ENCODE results near the gene CTDSPL. TPM values are rescaled to one million over a fixed set of nuclear protein-coding genes. Genes with fewer than 3 reads are reported as not detected.

Gene CTDSPL
- total RNA-seq, 1 experiment from 2014 or later, result 6.1 TPM

DNA sequence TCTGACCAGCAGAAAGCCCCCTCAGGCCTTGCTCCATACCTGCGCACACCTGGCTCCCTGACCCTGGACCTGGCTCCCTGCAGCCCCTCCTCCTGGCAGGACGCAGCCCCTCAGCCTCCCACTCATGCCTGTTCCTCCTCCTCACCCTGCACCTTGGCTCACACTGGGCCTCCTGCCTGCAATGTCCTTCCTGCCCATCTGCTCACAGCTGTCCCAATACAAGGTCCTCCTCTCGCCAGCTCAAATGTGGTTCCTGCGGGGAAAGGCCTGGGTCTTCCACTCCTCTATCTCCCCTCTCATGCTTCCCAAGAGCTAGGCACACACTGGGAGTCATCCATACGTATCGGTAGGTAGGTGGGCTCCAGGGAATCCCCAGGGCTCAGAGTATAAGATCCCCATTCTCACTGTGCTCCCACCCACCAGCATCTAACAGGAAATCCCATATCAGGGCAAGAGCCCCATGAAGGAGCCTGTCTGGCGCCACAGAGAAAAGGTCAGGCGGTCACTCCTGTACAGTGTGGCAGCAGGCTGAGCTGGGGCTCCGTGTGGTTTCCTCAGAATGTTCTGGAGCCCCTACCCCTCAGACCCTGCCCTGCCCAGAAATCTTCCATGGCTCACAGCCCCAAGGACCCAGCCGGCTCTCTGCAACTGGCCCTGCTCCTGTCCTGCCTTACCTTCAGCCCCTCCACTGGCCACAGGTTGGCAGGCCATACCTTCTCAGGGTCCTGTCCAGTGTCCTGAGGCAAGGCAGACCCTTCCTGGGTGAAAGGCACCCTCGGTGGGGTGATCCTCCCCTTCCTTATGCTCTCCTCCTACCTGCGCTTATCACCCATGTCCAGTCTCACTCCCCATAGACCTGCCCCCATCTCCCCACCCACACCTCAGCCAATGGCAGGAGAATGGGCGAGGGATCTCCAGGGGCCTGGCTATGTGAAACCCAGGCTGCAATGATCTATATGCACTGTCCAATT, 156.9 kb downstream of the CTDSPL start:
- Histone ChIP-seq H3K36me3 (ENCODE audit: low read depth, low read length) (0 out of 2 replicates have a peak, but pooled peaks cover 6% of the 10 kb centered on the region), H3K27me3 (ENCODE audit: low read length) (no peaks in the 10 kb centered on the region), H3K9ac (ENCODE audit: low read length) (no peak overlapping the region), H3K4me3 (ENCODE audit: low read length) (no peak overlapping the region), H3K9me2 (replicated peaks; ENCODE audit: low read length) (no peaks in the 10 kb centered on the region), H3K9me3 (ENCODE audit: low read length) (no peaks in the 10 kb centered on the region), H3K79me2 (ENCODE audit: low read length) (no peaks in the 10 kb centered on the region), H2AFZ (ENCODE audit: low read length) (no peak overlapping the region), H3F3A (ENCODE audit: low read length, unreplicated experiment) (no peaks in the 10 kb centered on the region), H3K27ac (ENCODE audit: low read length) (no peak overlapping the region), H3K4me1 (ENCODE audit: insufficient read depth, low read length) (peaks cover 5% of the 10 kb centered on the region), H3K4me2 (ENCODE audit: low read length) (no peak overlapping the region), H4K20me1 (ENCODE audit: low read length) (no peaks in the 10 kb centered on the region)
- DNase-seq (no peak), ATAC-seq (no peak)
- intact Hi-C loops (cut with micrococcal nuclease), result no loop called here
- no TSS peak for BruUV-seq (replicated peaks)
- ChIA-PET CTCF (no interaction called here), POLR2A (ENCODE audit: unreplicated experiment) (no interaction called here)
- TF ChIP-seq, protein P1, sequence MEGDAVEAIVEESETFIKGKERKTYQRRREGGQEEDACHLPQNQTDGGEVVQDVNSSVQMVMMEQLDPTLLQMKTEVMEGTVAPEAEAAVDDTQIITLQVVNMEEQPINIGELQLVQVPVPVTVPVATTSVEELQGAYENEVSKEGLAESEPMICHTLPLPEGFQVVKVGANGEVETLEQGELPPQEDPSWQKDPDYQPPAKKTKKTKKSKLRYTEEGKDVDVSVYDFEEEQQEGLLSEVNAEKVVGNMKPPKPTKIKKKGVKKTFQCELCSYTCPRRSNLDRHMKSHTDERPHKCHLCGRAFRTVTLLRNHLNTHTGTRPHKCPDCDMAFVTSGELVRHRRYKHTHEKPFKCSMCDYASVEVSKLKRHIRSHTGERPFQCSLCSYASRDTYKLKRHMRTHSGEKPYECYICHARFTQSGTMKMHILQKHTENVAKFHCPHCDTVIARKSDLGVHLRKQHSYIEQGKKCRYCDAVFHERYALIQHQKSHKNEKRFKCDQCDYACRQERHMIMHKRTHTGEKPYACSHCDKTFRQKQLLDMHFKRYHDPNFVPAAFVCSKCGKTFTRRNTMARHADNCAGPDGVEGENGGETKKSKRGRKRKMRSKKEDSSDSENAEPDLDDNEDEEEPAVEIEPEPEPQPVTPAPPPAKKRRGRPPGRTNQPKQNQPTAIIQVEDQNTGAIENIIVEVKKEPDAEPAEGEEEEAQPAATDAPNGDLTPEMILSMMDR (conservative IDR thresholded peaks at IDR 0.05; ENCODE audit: low read depth, low read length), result no peak
- no peak for TF ChIP-seq EZH2 (IDR thresholded peaks at IDR 0.05; ENCODE audit: low read length, unreplicated experiment)
- no peak for TF ChIP-seq EZH2phosphoT487 (IDR thresholded peaks at IDR 0.05; ENCODE audit: borderline replicate concordance, low read length)

DNA sequence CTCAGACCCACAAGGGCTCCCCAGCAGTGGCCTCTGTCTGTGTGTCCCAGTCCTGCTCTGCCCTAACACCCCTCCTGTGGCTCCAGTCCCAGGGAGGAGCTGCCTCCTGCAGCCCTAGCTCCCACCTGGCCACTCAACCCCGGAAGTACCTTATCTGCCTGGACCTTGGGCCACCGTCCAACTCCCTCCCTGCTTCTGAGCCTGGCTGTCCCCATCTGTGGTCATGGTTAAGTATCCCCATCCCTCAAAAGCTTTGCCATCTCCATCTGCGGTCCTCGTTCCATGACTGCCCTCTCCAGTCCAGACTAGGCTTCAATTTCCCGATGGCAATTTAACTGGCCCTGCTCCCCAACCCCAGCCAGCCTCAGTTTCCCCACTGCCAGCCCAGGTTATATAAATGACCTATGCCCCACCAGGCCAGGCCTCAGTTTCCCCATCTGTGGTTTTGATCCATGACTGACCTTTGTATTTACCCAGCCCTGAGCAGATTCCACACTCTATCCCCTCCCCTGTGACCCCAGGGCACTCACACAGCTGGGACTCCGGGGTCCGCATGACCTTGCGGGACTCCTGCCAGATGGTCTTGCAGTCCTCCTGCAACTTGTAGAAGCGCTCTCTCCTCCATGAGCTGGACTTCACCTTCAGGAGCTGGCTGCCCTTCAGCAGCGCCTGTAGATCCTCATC, 158.1 kb downstream of the CTDSPL start:
- Histone ChIP-seq H3K27me3 (ENCODE audit: low read length) (no peaks in the 10 kb centered on the region), H3K9me2 (replicated peaks; ENCODE audit: low read length) (no peaks in the 10 kb centered on the region), H3K27ac (ENCODE audit: low read length) (no peak overlapping the region), H3K4me1 (ENCODE audit: insufficient read depth, low read length) (peaks cover 10% of the 10 kb centered on the region), H3K79me2 (ENCODE audit: low read length) (no peaks in the 10 kb centered on the region), H2AFZ (ENCODE audit: low read length) (no peak overlapping the region), H3K36me3 (ENCODE audit: low read depth, low read length) (0 out of 2 replicates have a peak, but pooled peaks cover 6% of the 10 kb centered on the region), H3K9me3 (ENCODE audit: low read length) (no peaks in the 10 kb centered on the region), H3K4me3 (ENCODE audit: low read length) (no peak overlapping the region), H3F3A (ENCODE audit: low read length, unreplicated experiment) (no peaks in the 10 kb centered on the region), H3K9ac (ENCODE audit: low read length) (no peak overlapping the region), H4K20me1 (ENCODE audit: low read length) (no peaks in the 10 kb centered on the region), H3K4me2 (ENCODE audit: low read length) (no peak overlapping the region)
- CTCF ChIA-PET, result no interaction called here
- TF ChIP-seq EZH2 (IDR thresholded peaks at IDR 0.05; ENCODE audit: low read length, unreplicated experiment) (no peak), EZH2phosphoT487 (IDR thresholded peaks at IDR 0.05; ENCODE audit: borderline replicate concordance, low read length) (no peak)
- TF ChIP-seq, protein P1 (conservative IDR thresholded peaks at IDR 0.05; ENCODE audit: low read depth, low read length), result no peak
- no peak for ATAC-seq
- BruUV-seq (replicated peaks), result no TSS peak
- POLR2A ChIA-PET (ENCODE audit: unreplicated experiment), result no interaction called here
- intact Hi-C loops (cut with micrococcal nuclease), result no loop called here
- DNase-seq, result no peak
